GM23248 (cell line): ENCODE results near the gene CDH7.

Source experiments
- EZH2 ChIP-seq: fragments of 200-600 bp; sonication (generic); IDR thresholded peaks from 2 replicates; pipeline ENCODE4 v1.6.1; 2018; ENCODE audit warnings: antibody characterized with exemption, mild to moderate bottlenecking; ENCODE audit not compliant: insufficient read depth, poor library complexity, severe bottlenecking
- EZH2phosphoT487 ChIP-seq: fragments of 200-600 bp; sonication (generic); IDR thresholded peaks from 2 replicates; pipeline ENCODE4 v1.6.1; 2018; ENCODE audit warnings: antibody characterized with exemption, moderate library complexity, mild to moderate bottlenecking, low read depth; ENCODE audit not compliant: insufficient read depth

DNA sequence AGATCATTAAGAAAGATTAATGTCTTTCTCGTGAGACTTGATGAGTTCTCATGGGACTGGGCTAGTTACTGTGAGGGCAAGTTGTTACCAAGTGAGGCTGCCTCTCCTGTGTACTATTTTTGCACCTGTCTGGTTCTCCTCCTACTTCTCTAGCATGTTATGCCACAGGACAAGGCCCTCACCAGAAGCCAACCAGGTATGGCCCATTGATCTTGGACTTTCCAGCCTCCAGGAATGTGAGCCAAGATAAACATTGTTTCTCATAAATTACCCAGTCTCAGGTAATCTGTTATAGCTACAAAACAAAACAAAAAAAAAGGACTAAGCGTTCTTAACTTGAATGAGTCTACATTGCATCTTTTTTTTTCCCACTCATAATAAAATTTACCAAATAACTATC, 184.1 kb downstream of the CDH7 start:
- TF ChIP-seq EZH2 (no peak), EZH2phosphoT487 (no peak)
